Ecto neural progenitor cell (in vitro differentiated cells): Measurements from ENCODE around the gene PAQR4.

Experiments
- DNase-seq: peaks from one replicate; pipeline ENCODE4 v3.0.0-alpha.2; 2018; ENCODE audit warnings: low spot score

PAQR4 gene

GRCh38 chr16:3007957-3008689 is 39.0 kb downstream of the PAQR4 start:
- no peak for DNase-seq

DNA sequence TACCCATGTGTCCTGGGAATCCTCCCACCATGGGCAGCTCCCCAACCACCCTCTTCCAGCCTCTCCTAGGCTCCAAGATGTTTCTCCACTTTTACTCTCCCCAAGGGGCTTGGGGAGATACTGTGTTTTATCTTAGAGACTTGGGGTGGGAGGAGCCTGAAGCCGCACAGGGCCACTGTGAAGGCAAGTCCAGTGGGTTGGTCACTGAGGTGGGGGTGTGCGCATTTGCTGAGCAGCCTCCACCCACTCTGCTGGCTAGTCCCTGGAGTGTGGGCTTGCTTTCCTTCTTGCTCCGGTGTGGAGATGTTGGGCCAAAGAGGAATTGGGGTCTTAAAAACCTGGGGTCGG is 39.5 kb downstream of the PAQR4 start:
- no peak for DNase-seq

GRCh38 chr16:3009568-3010390 is 40.6 kb downstream of the PAQR4 start:
- peak; percentile 81 for DNase-seq

DNA sequence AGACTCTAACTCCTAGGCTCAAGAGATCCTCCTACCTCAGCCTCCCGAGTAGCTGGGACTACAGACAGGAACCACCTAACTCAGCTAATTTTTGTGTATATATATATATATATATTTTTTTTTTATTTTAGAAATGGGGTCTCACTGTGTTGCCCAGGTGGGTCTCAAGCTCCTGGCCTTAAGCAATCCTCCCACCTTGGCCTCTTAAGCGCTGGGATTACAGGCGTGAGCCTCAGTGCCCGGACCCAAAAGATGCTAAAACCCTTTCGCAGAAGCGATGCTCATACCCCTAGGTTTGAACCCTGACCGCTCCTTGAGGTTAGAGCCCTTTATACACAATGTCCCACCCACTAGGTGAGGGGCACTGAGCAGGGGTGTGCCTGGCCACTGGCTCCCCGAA is 41.4 kb downstream of the PAQR4 start:
- no peak for DNase-seq

- DNase-seq: no peak
Measured at GRCh38 chr16:3012246-3012645, 43.1 kb downstream of the PAQR4 start.

- DNase-seq: peak; percentile 67
Measured at GRCh38 chr16:3012828-3013420, 43.8 kb downstream of the PAQR4 start, which contains the start of gene CLDN9. CLDN9 (plus strand) TSS chr16:3012923; CDS start chr16:3013363, 440 bp downstream.

GRCh38 chr16:3013491-3013951 is 44.4 kb downstream of the PAQR4 start:
- DNase-seq: no peak

- DNase-seq: no peak
Measured at GRCh38 chr16:3013998-3014690, 45.0 kb downstream of the PAQR4 start.

DNA sequence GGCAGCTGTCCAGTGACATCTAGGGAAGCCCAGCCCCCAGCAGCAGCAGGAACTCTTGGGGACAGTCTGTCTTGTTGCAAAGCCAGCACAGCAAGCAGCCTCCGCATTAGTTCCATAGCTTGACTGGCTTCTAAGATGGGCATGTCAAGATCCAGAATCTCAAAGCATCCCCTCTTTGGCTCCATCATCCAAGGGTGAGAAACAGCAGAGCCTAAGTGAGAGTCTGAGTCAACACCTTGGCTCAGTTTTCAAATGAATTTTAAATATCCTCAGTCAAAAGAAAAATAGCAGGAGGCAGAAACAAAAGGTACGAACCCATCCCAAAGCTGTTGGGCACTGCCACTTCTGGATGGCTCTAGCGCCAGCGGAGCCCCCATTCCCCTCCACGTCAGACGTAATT is 45.8 kb downstream of the PAQR4 start:
- DNase-seq: no peak

- no peak for DNase-seq
Measured at GRCh38 chr16:3015865-3016521, 46.8 kb downstream of the PAQR4 start.

DNA sequence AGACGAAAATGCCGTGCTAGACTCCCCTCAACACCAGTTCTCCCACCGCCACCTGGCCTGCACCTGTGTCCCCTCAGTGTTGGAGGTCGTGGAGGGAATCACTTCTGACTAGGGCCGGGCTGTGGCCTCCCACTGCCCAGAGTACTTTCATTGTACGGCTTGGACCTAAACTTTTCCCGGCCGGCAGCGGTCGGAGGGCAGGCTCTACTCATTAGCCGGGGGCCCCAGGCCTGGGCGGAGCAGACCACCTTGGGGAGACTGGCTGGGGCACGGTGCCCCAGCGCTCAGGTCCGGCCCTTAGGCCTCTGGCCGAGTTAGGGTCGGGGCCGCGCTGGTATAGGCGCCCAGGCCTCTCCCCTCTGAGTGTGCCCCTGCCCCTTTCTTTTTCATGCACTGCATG is 48.2 kb downstream of the PAQR4 start:
- no peak for DNase-seq

GRCh38 chr16:3017794-3018506 is 48.8 kb downstream of the PAQR4 start, which contains the start of gene CLDN6:
CLDN6 (minus strand) TSS chr16:3018183; CDS start chr16:3016021, 2,162 bp downstream.
- DNase-seq: peak; percentile 93

GRCh38 chr16:3019594-3020246 is 50.6 kb downstream of the PAQR4 start:
- no peak for DNase-seq

- peak; percentile 87 for DNase-seq
Measured at GRCh38 chr16:3020247-3020603, 51.1 kb downstream of the PAQR4 start, which contains the start of gene TNFRSF12A. TNFRSF12A (plus strand) TSS chr16:3020368; CDS start chr16:3020398, 30 bp downstream.

DNA sequence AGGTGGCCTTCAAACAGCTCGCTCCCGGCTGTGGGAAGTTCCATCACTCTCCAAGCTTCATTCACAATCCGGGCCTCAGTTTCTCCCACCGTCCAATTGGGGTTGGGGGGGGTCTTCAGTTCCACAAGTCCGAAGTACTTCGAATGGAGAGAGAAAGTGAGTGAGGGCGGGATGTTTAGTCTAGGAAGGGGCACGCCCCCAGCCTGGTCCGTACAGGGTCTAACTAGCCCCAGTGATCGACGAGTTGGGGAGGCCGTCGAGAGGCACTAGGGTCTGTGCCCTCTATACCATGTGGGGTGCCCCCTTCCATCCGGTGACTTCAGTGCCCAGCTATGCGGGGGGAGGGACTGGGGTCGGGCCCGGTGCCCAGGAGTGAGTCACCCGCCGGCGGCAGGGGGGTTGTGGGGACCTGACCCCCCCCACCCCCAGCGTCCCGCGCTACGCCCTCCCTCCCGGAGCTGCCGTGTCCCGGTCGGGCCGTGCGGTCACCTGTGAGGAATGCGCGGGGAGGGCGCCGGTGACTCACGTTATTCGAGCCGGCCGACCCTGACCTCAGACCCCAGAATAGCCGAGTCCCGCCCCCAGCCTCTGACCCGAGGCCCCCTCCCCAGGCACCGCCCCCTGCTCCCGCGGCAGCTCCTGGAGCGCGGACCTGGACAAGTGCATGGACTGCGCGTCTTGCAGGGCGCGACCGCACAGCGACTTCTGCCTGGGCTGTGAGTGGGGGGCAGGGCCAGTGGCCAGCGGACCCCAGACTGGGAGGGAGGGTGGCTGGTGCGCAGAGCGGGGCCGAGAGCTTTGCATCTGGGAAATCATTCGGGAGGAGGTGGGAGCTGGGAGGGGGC is 51.7 kb downstream of the PAQR4 start:
- DNase-seq: peak; percentile 93

- DNase-seq: no peak
Measured at GRCh38 chr16:3021449-3022207, 52.5 kb downstream of the PAQR4 start.

DNA sequence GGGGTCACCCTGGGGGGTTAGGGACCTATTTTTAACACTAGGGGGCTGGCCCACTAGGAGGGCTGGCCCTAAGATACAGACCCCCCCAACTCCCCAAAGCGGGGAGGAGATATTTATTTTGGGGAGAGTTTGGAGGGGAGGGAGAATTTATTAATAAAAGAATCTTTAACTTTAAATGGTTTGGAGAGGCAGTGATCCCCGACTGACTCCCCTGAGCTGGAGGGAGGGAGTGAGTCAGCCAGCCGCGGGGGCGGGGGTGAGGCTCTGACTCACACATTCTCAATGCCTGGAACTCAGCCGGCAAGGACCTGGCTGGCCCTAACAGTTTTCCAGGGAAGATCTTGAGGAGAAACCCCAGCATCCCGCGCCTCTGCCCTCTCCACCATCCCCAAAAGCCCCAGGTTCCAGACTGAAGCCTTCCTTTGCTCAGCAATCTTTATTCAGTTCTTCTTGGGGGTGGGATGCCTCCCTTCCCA is 53.1 kb downstream of the PAQR4 start:
- DNase-seq: peak; percentile 79

DNA sequence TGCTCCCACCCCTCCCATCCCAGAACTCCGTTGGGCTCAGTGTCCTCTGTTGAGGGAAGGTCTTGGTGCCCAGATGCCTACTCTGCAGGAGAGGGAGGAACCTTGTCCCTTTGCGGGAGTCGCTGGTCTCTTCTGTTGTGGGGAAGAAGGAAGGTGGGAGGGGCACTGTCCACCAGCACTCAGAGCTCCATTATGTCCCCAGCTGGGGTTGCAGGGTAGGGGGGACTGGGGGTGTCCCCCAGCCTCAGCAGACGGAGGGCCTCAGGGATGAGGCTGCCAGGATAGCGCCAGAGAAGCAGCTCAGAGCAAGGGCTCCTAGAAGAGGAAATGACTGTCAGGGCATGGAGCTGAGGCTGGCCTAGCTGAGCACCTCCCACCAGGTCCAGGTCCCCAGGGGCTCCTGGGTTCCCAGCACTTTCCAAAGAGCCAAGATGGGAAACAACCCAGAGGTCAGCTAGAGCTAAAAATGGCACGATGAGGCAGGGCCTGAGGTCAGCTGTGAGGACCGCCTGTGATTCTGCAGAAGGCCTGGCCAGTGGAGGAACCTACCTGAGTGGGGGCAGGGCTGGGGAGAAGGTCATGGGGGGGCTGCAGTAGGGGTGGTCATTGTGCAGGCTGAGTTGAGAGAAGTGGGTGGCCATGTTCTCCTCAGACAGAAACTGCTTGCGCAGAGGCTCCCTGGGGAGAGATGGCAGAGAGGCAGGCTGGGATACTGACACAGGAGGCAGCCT is 53.7 kb downstream of the PAQR4 start:
- DNase-seq: no peak
